A673 (cell line): ENCODE data around the gene CPA4. TPM values are rescaled to one million over a fixed set of nuclear protein-coding genes. Genes with fewer than 3 reads are reported as not detected.

Experiments
- BruUV-seq: library from RNA; stranded (reverse); fragments of 400-500 nt; replicated peaks from 2 replicates; lab custom pipeline; 2021; lab: Mats Ljungman, UMichigan
- CTCF ChIA-PET: fragments of 300-600 bp; sonication (Branson Sonifier 250); formaldehyde crosslinking; loops from one replicate; lab custom pipeline; 2022; ENCODE audit warnings: antibody characterized with exemption; lab: Charles Lee
- POLR2A ChIA-PET: fragments of 300-600 bp; sonication (Branson Sonifier 250); formaldehyde crosslinking; loops from one replicate; lab custom pipeline; 2022; ENCODE audit warnings: antibody characterized with exemption; ENCODE audit not compliant: low non-redundant PET; lab: Charles Lee
- DNase-seq: peaks from one replicate; pipeline ENCODE4 v3.0.0-alpha.2; 2015; ENCODE audit warnings: low spot score
- H3K27ac ChIP-seq: fragments of 200-600 bp; sonication (generic); 2 replicates; pipeline ENCODE4 v1.5.1; 2016; ENCODE audit warnings: mixed run types, low read depth, mild to moderate bottlenecking, mixed read lengths, antibody characterized with exemption, low read length; ENCODE audit not compliant: poor library complexity, severe bottlenecking
- H3K27me3 ChIP-seq: fragments of 200-600 bp; sonication (generic); replicated peaks from 2 replicates; pipeline ENCODE4 v1.6.1; 2017; ENCODE audit warnings: mixed run types, low read depth, mild to moderate bottlenecking, mixed read lengths, antibody characterized with exemption, low read length; ENCODE audit not compliant: insufficient read depth, poor library complexity
- H3K36me3 ChIP-seq: fragments of 200-600 bp; sonication (generic); 2 replicates; pipeline ENCODE4 v1.6.1; 2016; ENCODE audit warnings: mixed run types, mild to moderate bottlenecking, mixed read lengths, antibody characterized with exemption, low read length; ENCODE audit not compliant: insufficient read depth, poor library complexity, severe bottlenecking
- H3K4me1 ChIP-seq: fragments of 200-600 bp; sonication (generic); 2 replicates; pipeline ENCODE4 v1.6.1; 2017; ENCODE audit warnings: mixed run types, mild to moderate bottlenecking, mixed read lengths, antibody characterized with exemption, low read length; ENCODE audit not compliant: insufficient read depth, poor library complexity, severe bottlenecking
- H3K4me3 ChIP-seq: fragments of 200-600 bp; sonication (generic); 2 replicates; pipeline ENCODE4 v1.5.1; 2016; ENCODE audit warnings: low read depth, mixed run types, mild to moderate bottlenecking, mixed read lengths, low read length; ENCODE audit not compliant: poor library complexity, severe bottlenecking
- H3K9me3 ChIP-seq: fragments of 200-600 bp; sonication (generic); 2 replicates; pipeline ENCODE4 v1.6.1; 2016; ENCODE audit warnings: mixed run types, low read depth, mild to moderate bottlenecking, mixed read lengths, antibody characterized with exemption, low read length; ENCODE audit not compliant: poor library complexity, severe bottlenecking
- CTCF ChIP-seq: fragments of 300-800, 200-600 bp; sonication (generic); conservative IDR thresholded peaks from 2 replicates; pipeline ENCODE4 v1.5.1; 2017; ENCODE audit warnings: low read depth, mild to moderate bottlenecking, antibody characterized with exemption, low read length, moderate library complexity, mixed read lengths
- EZH2 ChIP-seq: fragments of 200-600 bp; sonication (generic); IDR thresholded peaks from 2 replicates; pipeline ENCODE4 v1.6.1; 2017; ENCODE audit warnings: borderline replicate concordance, low read depth, mild to moderate bottlenecking, mixed read lengths, antibody characterized with exemption, low read length; ENCODE audit not compliant: poor library complexity, severe bottlenecking
- intact Hi-C: fragments of 100-400 bp; cut with micrococcal nuclease; formaldehyde crosslinking; loops from one replicate; pipeline ENCODE4 v1.10.0; 2022; ENCODE audit not compliant: unreplicated experiment
- total RNA-seq: library from RNA; stranded (reverse); gene quantifications from 2 replicates; pipeline ENCODE4 v1.2.3, GENCODE V29; 2021

Gene CPA4
- total RNA-seq, 1 experiment from 2014 or later = not detected

DNA sequence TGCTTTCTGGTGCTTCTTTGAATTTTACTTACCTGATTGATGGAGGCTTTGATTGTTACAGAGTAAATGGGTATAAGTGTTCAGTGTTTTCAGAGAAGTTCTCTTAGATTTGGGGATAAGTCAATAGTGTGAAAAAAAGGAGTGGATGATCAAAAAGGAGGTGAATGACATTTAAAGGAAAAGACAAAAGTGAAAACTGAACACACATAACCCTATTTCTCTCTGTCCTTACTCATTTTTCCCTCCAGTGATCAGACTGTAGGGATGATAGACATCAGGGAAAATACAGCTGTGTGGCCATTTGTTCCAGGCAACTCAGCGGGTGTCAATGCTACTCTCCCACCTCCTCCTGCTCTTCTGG lies 26.0 kb upstream of the CPA4 start:
- CTCF ChIA-PET = no interaction called here
- BruUV-seq = no TSS peak
- no peak overlapping the region for H3K27ac ChIP-seq

DNA sequence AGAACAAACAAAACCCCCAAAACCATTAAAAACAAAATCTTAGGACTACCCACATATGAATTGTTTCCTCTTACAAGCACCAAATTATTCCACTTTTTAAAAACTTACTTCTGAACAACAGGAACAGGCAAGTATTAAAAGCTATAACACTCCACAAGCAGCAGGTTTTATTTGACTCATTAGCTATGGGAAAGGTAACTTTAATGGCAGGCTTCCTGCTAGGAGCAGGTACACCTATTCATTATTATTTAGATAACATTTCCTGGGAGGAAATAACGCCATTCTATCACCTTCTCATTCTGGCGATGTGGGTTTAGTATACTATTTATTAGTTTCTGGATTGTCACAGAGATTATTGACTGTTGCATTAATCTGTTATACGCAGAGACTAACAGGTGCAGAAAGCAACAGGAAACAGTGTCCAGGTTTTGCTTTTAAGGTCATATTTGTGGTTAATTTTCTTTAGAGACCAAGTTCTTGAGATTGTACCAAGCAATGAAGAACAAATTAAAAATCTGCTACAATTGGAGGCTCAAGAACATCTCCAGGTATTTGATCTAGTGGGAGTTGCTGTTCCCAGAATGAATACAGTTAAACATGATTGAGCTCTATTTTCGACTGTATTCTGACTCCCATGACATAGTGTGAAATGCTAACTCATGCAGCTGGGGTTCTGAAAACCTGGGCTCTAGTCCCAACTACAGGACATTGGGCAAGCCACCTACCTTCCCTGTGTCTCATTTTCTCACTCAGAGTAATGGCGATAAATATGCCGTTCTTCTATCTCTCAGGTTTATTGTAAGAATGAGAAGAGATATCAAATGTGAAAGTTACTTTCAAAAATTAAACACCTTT lies 24.3 kb upstream of the CPA4 start:
- no peak overlapping the region for H3K4me3 ChIP-seq
- intact Hi-C loops = no loop called here
- no peaks in the 10 kb centered on the region for H3K27me3 ChIP-seq
- ChIA-PET POLR2A (no interaction called here), CTCF (no interaction called here)
- no peak for DNase-seq
- H3K27ac ChIP-seq = no peak overlapping the region
- H3K4me1 ChIP-seq = peaks cover 21% of the 10 kb centered on the region
- no peaks in the 10 kb centered on the region for H3K9me3 ChIP-seq
- H3K36me3 ChIP-seq = no peaks in the 10 kb centered on the region
- no TSS peak for BruUV-seq
- TF ChIP-seq EZH2 (no peak), CTCF (no peak)

More for the DNA sequence above, 26.0 kb upstream of the CPA4 start:
- no peak overlapping the region for H3K4me3 ChIP-seq
- TF ChIP-seq CTCF (no peak), EZH2 (no peak)
- H3K4me1 ChIP-seq = peaks cover 3% of the 10 kb centered on the region
- no peaks in the 10 kb centered on the region for H3K9me3 ChIP-seq
- H3K36me3 ChIP-seq = no peaks in the 10 kb centered on the region
- intact Hi-C loops = no loop called here
- POLR2A ChIA-PET = no interaction called here
- DNase-seq = no peak
- no peaks in the 10 kb centered on the region for H3K27me3 ChIP-seq

DNA sequence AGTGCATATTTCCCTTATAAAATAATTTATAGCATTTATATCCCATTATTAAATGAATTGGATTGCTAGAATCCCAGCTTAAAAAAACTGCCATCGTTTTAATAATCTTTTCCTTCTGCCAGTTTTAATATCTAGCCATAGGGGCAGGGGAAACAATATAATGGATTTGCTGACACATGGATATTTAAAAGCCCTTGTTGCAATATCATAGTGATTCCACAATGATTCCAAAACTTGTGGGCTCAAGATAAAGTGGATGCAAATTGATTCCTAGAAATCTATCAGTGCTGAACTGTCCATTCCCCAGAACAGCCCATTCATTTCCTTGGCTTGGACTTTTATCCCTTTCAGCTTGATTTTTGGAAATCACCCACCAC lies 23.7 kb upstream of the CPA4 start:
- no peaks in the 10 kb centered on the region for H3K9me3 ChIP-seq
- no peaks in the 10 kb centered on the region for H3K27me3 ChIP-seq
- ChIA-PET CTCF (no interaction called here), POLR2A (no interaction called here)
- intact Hi-C loops = no loop called here
- no peak overlapping the region for H3K27ac ChIP-seq
- no TSS peak for BruUV-seq
- no peak for DNase-seq
- H3K4me1 ChIP-seq = peaks cover 27% of the 10 kb centered on the region
- no peak overlapping the region for H3K4me3 ChIP-seq
- no peaks in the 10 kb centered on the region for H3K36me3 ChIP-seq
- TF ChIP-seq EZH2 = no peak
- no peak for TF ChIP-seq CTCF
